Epithelial cell of prostate (primary cell): ENCODE data around the gene SGK1.
"Not testable (repeated sequence)": the region's sequence is repeated elsewhere in the genome, so short reads cannot be mapped to it uniquely, and the experiment has no call there.

Source experiments
- DNase-seq: peaks from one replicate; pipeline ENCODE4 v3.0.0-alpha.2; 2011; ENCODE audit warnings: low read depth, low spot score
- H3K27ac ChIP-seq: fragments of 450-650 bp; 2 replicates; pipeline ENCODE4 v1.5.1; 2017; ENCODE audit warnings: mild to moderate bottlenecking

SGK1 gene

GRCh38 chr6:134328792-134329191, 10.9 kb upstream of the SGK1 start:
- no peak overlapping the region for H3K27ac ChIP-seq
- no peak for DNase-seq

GRCh38 chr6:134328138-134328537, 10.2 kb upstream of the SGK1 start:
- no peak for DNase-seq
- H3K27ac ChIP-seq = no peak overlapping the region

GRCh38 chr6:134326192-134326591, 8.3 kb upstream of the SGK1 start:
- DNase-seq, H3K27ac ChIP-seq: not testable (repeated sequence)

- H3K27ac ChIP-seq = no peak overlapping the region
- DNase-seq = no peak
Observed at GRCh38 chr6:134324766-134325165, 6.9 kb upstream of the SGK1 start.

GRCh38 chr6:134324141-134324540, 6.2 kb upstream of the SGK1 start:
- H3K27ac ChIP-seq = no peak overlapping the region
- DNase-seq = no peak

DNA sequence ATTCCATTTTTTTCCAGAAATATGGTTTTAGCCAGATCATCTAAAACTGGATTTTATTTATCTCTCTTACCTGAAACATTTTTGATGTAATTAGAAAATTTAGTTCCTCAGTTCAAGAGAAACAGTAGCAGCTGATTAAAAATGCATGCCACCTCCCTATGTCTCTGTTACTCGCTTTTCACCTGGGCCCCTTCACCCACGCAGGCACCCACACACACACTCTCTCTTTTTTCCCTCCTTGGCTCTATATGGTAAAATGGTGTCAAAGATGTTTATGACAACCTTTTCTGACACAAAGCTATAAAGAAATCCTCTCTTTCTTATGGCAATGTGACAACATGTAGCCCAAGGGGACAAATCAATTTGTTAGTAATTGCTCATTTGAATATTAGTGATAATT, 5.8 kb upstream of the SGK1 start:
- no peak overlapping the region for H3K27ac ChIP-seq
- DNase-seq = no peak

GRCh38 chr6:134323294-134323693, 5.4 kb upstream of the SGK1 start:
- DNase-seq = no peak
- H3K27ac ChIP-seq = no peak overlapping the region

DNA sequence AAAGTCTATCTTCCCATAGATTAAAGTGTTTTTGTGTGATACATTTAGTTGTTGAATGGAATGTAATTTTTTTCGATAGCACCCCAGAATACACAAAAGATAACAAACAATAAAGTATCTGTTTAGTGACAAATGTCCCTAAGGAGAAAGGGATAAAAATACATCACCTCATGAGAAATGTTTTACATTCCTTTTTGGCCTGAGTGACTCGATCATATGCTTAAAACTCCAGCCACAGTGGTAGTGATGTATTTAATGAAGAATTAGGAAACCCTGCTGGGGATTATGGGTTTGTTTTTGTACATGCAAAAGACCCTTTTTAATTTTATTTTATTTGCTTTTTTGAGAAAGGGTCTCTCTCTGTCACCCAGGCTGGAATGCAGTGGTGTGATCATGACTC, 4.3 kb upstream of the SGK1 start:
- H3K27ac ChIP-seq = no peak overlapping the region
- no peak for DNase-seq

DNA sequence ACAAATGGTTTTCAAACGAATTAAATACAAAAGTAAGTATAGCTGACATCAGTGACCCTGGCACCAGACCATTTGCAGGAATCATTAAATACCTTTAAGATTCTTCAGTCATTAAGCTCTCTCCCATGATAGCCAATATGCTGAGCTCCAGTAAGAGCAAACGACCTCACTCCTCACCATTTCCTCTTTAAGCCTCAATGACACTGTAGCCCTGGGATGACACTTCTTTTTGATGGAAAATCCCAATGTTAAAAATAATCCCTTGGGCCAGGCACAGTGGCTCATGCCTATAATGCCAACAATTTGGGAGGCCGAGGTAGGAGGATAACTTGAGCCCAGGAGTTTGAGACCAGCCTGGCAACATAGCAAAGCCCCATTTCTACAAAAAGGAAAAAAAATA, 3.3 kb upstream of the SGK1 start:
- H3K27ac ChIP-seq = no peak overlapping the region
- DNase-seq = no peak

DNA sequence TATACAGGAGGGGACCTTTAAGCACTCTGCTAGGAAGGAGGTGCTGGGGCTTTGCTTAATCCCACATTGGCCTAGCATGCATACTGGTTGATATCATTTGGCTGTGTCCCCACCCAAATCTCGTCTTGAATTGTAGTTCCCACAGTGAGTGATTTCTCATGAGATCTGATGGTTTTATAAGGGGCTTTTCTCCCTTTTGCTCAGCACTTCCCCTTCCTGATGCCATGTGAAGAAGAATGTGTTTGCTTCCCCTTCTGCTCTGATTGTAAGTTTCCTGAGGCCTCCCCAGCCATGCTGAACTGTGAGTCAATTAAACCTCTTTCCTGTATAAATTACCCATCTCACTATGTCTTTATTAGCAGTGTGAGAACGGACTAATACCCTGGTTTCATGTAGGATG, 1.8 kb upstream of the SGK1 start:
- H3K27ac ChIP-seq, DNase-seq: not testable (repeated sequence)

GRCh38 chr6:134318974-134319281, 1.0 kb upstream of the SGK1 start:
- no peak for DNase-seq

DNA sequence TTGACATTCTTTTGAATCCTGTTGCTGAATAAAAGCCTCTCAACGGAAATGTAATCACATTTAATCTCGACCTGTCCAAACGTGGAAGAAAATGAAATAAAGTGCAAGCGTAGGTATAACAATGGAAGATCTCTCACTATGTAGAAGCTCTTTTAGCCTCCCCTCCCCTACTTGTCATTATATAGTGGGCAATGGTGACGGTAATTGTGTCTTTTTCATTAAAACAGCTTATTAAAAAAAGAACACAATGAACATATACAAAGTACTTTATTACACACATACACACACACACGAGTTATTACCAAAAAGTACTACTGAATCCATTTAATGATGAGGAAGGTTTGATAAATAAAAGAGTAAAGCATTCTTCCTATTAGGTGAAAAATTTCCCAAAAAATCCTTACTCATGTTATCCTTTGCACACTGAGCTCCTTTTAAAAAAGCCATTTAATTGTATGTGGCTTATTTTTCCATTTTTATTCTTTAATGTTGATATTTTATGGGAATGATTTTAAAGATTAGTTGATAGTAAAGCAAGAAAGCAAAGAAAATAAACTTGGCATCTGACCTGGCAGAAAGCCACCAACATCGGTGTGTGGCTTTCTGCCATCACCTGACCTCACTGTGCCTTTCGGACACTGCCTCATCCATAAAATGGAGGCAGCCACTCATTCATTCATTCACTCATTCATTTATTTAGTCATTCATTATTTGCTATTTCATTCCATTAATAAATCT, 493 bp upstream of the SGK1 start:
- no peak overlapping the region for H3K27ac ChIP-seq

More at GRCh38 chr6:134318974-134319281, 1.0 kb upstream of the SGK1 start:
- no peak overlapping the region for H3K27ac ChIP-seq

DNA sequence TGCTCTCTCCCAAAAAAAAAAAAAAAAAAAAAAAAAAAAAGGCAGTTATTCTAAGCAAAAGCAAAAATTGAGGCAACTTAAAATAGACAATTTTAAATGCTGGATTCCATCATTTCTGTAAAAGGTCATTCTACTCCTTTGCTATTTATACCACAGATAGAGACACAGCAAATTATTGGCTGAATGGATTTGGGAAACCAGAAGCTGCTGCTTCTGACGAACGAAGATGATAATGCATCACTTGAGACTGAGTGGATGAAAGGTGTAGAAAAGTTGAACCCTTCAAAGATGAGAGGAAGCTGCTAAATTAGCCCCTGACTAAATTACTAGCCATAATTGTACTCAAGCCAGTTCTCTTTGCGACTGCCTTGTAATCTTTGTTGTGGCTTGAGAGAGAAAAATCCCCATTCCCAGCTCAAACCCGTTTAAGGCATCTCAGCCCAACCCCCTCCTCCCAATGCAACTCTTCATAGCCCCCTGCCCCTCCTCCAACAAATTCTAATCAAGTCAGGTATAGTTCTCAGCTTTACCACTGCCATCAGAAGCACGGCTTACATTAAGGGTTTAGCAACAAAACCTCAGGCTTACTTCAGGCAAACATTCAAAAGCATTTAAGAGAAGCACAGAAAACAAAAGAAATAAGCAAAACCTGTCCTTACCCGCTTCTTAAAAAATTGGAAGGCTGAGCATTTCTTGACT, 1.0 kb downstream of the SGK1 start:
- no peak for DNase-seq

More for the DNA sequence above, 493 bp upstream of the SGK1 start:
- DNase-seq = no peak

DNA sequence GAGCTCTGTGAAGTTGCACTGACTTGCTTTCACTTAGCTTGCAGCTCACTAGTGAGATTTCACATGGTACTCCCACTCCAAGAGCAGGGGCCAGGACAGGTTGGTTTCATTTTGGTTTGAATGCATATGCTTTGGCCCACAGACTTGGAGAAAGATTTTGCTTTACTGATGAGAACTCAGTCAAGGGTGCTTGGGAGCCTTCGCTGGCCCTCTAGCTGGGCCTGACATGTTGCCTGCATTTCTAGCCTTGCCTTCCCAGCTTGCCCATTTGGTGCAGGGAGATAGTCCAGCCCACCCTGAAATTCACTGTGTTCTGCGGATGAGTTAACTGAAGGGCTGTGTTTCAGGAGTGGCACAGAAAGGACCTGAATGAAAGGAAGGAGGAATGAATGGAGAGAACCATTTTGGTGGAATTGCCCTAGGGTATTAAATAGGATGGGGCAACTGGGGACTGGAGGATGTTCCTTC, 1.9 kb downstream of the SGK1 start:
- DNase-seq = no peak
- H3K27ac ChIP-seq = no peak overlapping the region

More for the DNA sequence above, 1.0 kb downstream of the SGK1 start:
- H3K27ac ChIP-seq = no peak overlapping the region

DNA sequence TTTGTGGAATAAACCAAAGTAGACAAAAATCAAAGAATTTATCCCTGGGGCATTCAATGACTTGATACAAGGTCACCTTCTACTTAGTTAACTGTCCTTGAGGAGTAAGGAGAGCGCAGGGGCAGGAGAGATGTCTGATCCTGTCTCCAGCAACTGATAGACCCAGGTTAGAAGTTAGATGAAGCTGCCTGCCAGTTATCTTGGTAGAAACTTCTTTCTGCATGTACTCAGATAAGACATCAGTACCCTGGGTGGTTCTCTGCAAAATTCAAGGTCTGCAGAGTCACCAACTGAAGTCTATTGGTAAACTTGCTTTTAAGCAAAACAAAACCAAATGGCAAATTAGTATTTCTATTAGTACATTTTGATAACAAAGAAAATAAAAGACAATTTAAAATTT, 2.7 kb downstream of the SGK1 start:
- H3K27ac ChIP-seq = no peak overlapping the region
- no peak for DNase-seq

- DNase-seq = no peak
- H3K27ac ChIP-seq = no peak overlapping the region
Observed at GRCh38 chr6:134314006-134314821, 3.7 kb downstream of the SGK1 start.

DNA sequence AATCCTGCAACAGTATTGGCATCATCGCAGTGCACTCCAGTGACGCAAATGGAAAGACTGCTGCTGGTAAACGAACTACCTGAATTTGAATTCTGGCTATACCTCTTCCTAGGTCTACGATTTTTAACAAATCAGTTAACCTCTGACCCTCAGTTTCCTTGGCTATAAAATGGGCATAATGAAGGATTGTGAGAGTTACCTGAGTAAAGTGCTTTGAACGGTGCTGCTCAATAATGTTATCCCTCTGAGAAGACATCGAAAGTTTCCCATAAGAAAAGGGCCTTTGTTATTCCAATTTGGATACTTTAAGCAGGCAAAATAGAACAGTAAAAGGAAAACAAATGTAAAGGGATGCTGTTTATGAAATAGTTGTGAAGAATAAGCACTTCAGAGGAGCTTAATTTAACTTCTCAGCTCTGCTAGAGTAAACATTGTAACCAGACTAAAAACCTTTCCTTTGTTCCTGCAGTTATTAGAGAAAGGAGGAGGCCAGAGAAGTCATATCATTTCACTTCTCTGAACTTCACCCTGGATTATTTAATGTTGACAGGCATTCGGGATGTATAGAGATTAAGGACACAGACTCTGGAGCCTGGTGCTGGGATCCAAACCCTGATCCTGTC, 5.8 kb downstream of the SGK1 start:
- no peak for DNase-seq
- no peak overlapping the region for H3K27ac ChIP-seq

DNA sequence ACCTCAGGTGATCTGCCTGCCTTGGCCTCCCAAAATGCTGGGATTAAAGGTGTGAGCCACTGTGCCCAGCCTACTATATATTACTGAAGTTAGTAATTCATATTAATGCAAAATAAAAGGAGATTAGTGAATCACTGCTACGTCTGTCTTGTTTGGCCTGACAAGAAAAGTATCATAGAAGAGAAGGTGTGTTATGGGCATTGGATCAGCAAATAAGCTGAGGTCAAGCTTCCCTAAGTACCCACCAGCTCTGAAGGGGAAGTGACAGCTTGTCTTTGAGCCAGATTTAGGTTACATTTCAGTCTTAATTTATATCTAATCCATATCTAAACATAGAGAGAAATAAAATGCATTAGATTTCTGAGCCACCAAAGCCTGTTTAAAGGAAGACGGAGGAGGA, 7.1 kb downstream of the SGK1 start:
- no peak overlapping the region for H3K27ac ChIP-seq
- DNase-seq = no peak

DNA sequence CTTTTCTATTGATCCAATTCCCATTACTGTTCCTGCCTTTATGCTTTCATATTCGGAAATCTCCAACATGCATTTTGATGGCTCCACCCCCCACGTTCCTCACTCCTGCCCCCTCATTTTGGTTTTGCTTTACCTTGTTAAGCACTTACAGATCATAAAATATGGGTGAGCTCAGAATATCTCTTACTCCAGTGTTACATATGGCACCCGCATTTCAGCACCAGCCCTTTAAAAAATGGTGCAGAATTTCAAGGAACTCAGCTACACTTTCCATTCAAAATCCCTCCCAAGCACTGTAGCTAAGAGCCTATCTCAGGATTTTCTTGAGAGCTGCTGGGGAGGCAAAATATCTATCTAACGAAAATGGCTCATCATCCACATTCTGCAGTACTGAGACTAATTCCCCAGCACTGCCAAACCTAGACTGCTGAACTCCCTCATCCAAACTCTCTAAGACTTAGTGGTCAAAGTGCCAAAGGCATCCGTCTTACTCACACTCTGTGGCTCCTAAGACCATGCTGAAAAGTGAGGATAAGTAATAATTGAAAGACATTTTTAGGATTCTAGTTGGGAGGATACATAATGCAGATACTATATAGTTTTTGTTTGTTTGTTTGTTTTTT, 7.8 kb downstream of the SGK1 start:
- DNase-seq = no peak
- no peak overlapping the region for H3K27ac ChIP-seq

DNA sequence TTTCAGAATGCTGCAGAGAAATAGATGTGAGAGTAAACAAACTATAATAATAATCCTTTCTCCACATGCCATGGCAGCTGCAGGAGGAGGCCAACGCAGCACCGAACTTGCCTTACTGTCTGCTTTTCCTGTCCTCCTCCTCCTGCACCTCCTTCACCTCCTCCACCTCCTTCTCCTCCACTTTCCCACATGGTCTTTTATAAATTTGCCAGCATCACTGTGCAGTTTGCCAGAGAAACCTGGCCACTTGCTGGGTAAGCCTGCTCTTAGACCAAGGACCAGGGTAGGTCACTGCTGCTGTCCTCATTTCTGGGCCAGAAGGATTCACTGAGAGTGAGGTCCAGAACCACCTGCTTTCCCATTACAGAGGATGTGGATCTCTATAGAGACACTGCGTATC, 8.7 kb downstream of the SGK1 start:
- no peak for DNase-seq

More for the DNA sequence above, 8.7 kb downstream of the SGK1 start:
- H3K27ac ChIP-seq = no peak overlapping the region
